ENCODE results near the gene IL34.

DNA sequence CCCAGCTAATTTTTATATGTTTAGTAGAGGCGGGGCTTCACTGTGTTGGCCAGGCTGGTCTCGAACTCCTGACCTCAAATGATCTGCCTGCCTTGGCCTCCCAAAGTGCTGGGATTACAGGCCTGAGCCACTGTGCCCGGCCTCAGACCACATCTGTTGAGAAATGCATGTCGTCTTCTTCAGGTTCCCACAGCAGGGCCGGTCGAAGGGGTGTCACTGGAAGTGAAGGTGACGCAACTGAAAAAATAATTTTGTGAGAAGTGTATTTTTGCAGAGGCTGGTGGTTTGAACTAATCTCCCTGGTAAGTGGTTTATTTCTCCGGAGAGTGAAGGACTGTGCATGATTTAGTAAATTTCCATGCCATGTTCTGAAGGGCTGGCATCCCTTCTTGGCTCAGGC is 33.4 kb upstream of the IL34 start:
- TF ChIP-seq CTCF (IDR thresholded peaks at IDR 0.05; ENCODE audit: low read depth, low read length) = no peak
- TF ChIP-seq EZH2phosphoT487 (IDR thresholded peaks at IDR 0.05; ENCODE audit: low read depth) = no peak
